OCI-LY3 (cell line): ENCODE measurements around the gene NANOS3.

Experiments used
- CTCF ChIP-seq: fragments of 200-600, 300-600 bp; sonication (generic); IDR thresholded peaks from 2 replicates; pipeline ENCODE4 v1.5.1; 2014; ENCODE audit warnings: antibody characterized with exemption, low read length, low read depth
- EZH2phosphoT487 ChIP-seq: fragments of 200-600 bp; shearing (Covaris generic); IDR thresholded peaks from 2 replicates; pipeline ENCODE4 v1.6.1; 2018; ENCODE audit warnings: antibody characterized with exemption, mixed run types, low read depth

GRCh38 chr19:13846557-13847406 lies 30.2 kb upstream of the NANOS3 start:
- TF ChIP-seq CTCF, result no peak
- no peak for TF ChIP-seq EZH2phosphoT487
